DMS153 treated with DMSO at 0.1 percent for 48 hours (cell line): ENCODE measurements around the gene MYOCD.
"Not testable (repeated sequence)": the region's sequence is repeated elsewhere in the genome, so short reads cannot be mapped to it uniquely, and the experiment has no call there.

Experiments
- DNase-seq: peaks from one replicate; lab custom pipeline; 2025; ENCODE audit not compliant: unreplicated experiment; lab: John Stamatoyannopoulos, UW

MYOCD gene

DNA sequence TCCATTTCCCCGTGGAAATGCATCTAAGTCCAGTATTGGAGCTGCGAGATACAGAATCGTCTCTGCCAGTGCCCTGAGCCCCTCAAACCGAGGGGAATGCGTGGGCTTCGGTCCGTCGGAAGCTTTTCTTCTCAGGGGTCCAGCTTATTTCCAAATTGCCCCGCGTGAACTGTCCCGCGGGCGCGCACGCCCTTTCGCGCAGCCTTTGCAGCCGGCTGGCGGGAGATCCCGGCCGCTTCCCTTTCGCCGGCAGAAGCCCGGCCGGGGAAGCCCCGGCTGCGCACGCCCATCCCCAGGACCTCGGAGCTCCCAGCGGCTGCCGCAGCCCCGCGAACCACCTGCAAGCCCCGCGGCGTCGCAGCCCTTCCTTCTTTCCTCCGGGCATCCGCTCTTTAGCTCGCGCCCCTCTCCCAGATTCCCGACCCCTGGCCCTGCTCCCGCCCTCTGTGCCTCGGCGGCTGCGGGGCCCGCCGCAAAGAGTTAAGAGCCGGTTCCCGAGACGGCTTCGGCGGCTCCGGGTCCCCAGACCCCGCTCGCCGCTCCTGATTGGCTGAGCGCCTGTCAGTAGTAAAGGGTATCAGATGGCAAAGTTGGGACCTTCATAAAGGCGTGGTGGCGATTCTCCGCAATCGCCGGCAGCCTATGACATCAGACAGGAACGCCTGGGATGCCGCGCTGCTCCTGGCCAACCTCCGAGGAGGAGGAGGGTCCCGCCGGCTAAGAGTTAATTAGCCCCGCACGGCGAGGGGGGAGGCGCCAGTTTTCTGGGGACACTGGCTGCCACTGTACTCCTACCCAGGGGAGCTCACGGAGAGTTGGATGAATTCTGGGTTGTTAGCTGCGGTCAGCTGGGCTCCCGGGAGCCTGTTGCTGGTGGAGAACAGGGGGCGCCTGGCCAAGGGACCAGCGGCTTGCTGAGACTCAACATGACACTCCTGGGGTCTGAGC, at the start of gene MYOCD:
Gene MYOCD (plus strand): TSS at position 628 of the 948 bp plus-strand sequence. CDS start 299 bp downstream, at position 927.
- no peak for DNase-seq

DNA sequence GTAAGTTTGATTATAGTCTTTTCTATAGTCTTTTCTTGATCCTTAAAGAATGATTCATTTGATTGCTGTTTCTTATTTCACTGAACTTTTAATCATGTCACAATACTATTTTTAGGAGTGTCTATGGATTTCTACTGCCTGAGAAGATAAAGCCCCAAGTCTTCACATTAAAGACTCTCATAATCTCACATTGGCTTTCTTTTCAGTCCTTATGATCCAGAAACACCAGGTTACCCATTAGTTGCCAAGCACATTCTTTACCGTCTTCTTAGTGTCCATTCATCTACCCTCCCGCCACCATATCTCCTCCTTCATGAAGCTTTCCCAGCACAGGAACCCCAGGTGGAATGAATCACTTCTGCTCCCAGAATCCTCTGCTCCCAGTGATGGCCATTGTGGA, 49.5 kb upstream of the MYOCD start:
- no peak for DNase-seq

DNA sequence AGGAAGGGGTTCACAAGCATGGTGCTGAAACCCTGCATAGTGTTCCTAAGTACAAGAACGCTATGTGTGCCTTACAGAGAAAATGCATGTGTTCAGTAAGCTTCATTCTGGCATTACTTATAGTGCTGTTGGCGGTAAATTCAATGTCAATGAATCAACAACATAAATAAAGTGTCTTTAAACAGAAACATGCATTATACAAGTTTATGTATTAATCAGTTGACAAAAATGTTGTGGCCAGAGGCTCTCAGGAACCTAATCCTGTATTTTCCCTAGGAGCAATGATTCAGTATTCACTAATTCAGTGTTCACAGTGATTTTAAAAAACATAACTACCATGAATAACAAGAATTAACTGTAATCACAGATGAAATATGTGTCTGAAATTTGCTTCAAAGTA, 47.1 kb upstream of the MYOCD start:
- DNase-seq: no peak

- no peak for DNase-seq
These were observed 46.1 kb upstream of the MYOCD start for GRCh38 chr17:12619459-12620199.

DNA sequence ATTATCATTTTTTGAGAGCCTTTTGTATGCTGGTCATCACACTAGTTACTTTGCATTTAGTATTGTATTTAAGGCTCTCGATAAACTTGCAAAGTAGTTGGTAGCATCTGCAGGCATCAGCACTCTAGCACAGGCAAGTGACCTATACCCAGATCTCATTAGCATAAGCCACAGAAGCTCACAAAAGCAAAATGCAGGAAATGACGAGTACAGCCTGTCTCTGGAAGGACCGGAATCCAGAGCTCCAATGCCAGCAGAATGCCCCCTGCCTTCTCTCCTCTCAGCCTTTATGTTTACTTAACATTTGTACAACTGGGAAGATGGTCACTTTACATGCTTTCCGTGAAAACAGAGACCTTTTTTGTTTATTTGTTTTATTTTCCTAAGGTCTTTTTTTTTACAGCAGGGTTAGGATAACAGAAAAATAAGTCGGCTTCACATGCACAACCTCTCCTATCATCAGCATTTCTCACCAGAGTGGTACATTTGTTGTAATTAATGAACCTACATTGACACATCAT, 45.4 kb upstream of the MYOCD start:
- no peak for DNase-seq

- no peak for DNase-seq
These were observed 43.0 kb upstream of the MYOCD start for GRCh38 chr17:12622726-12623125.

GRCh38 chr17:12623220-12623848, 42.4 kb upstream of the MYOCD start:
- DNase-seq: no peak

- DNase-seq: no peak
These were observed 41.5 kb upstream of the MYOCD start for GRCh38 chr17:12624211-12624610.

- no peak for DNase-seq
These were observed 40.6 kb upstream of the MYOCD start for GRCh38 chr17:12625092-12625491.

- DNase-seq: no peak
These were observed 38.5 kb upstream of the MYOCD start for GRCh38 chr17:12627177-12627629.

DNA sequence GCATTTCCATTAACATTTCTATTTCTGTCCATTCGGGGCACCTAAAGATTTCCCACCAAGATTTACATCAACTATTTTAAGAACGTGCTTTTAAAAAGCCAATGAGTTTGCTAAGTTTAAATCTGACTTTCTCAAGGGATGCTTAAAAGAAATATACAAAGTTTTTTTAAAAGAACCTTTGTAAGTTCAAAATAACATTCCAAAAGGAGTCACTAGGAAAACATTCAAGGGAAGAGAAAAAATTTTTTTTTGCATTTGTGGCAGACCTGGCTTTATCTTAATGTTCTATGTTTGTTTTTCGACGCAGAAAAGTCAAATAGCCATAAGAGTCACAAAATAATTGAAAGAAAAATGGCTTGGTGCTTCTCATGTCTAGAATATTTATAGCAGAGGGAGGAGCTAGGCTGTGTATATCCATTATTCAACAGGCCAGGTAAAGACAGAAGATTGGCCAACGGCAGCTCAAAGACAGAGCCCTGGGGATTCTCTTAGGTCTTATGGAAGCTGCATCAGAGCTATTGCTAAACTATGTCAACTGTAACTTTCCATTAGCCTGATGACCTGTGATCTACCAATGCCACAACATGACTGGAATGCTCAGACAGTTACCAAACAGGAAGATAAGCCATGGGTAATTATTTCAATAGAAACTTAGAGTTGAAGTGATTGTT, 37.8 kb upstream of the MYOCD start:
- DNase-seq: no peak

DNA sequence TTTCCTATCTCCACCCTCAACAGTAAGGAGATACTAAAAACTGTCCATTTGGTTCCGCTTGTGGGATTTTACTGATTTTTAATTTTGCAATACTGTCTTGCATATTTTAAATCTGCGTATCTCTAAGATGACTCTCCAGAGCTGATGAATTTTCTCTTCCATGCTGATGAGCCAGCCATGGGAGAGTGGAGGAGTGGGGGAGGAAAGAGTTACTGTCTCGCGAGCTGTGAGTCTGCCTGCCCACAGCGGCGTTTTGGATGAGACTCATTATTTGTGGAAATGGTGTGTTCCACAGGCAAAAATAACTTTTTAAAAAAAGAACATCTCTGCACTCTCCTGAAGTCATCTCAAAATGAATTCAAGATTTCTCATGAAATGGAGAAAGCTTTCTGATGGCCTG, 34.6 kb upstream of the MYOCD start:
- DNase-seq: no peak

DNA sequence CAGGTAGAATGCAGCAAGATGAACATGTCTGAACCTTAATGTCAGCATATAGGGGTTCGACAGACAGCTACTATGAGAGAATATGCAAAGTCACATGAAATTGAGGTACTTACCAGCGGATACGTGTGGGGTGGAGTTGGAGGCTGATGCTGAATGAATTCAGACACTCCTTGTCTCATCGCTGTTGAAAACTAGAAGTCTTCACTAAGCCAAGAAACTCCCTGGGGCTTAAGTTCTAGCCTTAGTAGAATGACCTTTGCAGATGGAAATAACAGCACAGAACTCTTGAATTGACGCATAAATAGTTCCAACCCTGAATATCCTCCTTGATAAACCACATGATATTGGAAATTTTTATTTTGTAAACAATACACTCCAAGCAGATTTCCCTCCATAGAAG, 32.9 kb upstream of the MYOCD start:
- DNase-seq: no peak

GRCh38 chr17:12634789-12635414, 30.8 kb upstream of the MYOCD start:
- DNase-seq: no peak

GRCh38 chr17:12635996-12636395, 29.7 kb upstream of the MYOCD start:
- DNase-seq: not testable (repeated sequence)

DNA sequence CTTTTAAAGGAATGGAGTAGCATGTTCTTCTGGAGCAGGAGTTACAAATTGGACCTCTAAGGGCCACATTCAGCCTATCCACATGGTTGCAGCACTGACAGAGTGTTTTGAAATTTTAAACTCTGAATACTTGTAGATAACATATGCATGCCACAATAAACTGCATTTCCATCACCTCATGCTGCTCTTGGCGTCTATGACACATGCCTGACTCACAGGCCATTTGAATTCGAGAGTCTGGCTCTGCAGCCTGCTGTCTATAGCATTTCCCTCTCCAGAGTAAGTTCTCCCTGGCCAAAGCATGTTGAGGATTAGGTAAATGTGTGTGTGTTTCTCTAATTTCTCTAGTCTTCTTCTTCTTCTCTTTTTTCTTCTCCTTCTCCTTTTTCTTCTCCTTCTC, 28.7 kb upstream of the MYOCD start:
- DNase-seq: no peak

- no peak for DNase-seq
These were observed 27.7 kb upstream of the MYOCD start for GRCh38 chr17:12637745-12638651.

- no peak for DNase-seq
These were observed 25.3 kb upstream of the MYOCD start for GRCh38 chr17:12640364-12640763.

DNA sequence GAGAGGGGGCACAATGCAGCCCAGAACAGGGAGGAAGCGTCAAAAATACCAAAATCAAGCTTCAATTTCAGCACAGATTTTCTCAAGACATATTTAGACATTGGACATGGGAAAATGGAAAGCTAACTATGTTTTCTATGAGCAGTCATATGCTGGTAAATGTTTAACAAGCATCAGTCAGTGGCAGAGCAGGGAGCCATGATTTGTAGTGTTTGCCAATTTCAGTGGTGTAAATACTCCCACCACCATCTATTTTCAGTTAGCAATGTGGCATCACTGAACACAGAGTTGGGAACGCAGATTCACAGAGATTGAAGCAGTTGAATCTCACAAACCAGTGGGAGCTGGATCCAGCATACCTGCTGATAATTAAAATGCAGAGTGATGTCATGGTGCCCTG, 24.6 kb upstream of the MYOCD start:
- no peak for DNase-seq
